ENCODE measurements around the gene MYOCD. TPM values are rescaled to one million over a fixed set of nuclear protein-coding genes. Genes with fewer than 3 reads are reported as not detected.

The MYOCD gene
- total RNA-seq, 1 donor from 2014 or later = under 0.01 TPM

DNA sequence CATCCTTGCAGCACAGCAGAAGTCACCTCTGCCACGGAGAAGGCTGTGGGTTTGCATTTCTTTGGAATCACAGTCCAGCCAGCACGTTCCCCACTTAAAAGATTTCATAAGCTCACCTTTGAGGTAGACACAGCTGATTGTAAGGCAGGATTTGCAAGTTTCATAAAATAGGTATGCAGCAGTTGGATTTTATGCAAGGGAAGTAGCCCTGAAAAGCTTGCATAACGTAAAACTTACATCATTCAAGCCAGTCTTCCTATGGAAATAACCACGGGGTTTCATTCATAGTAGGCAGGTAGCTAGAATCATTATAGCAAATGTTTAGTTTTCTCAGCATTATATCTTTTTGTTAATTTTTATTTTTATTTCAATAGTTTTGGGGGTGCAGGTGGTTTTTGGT is 73.8 kb downstream of the MYOCD start:
- H3K27me3 ChIP-seq (ENCODE audit: control insufficient read depth, insufficient read depth, low read length) = peaks cover 3% of the 10 kb centered on the region
- H3K36me3 ChIP-seq (ENCODE audit: control insufficient read depth, insufficient read depth, low read length) = no peaks in the 10 kb centered on the region
- TF ChIP-seq, protein P1, sequence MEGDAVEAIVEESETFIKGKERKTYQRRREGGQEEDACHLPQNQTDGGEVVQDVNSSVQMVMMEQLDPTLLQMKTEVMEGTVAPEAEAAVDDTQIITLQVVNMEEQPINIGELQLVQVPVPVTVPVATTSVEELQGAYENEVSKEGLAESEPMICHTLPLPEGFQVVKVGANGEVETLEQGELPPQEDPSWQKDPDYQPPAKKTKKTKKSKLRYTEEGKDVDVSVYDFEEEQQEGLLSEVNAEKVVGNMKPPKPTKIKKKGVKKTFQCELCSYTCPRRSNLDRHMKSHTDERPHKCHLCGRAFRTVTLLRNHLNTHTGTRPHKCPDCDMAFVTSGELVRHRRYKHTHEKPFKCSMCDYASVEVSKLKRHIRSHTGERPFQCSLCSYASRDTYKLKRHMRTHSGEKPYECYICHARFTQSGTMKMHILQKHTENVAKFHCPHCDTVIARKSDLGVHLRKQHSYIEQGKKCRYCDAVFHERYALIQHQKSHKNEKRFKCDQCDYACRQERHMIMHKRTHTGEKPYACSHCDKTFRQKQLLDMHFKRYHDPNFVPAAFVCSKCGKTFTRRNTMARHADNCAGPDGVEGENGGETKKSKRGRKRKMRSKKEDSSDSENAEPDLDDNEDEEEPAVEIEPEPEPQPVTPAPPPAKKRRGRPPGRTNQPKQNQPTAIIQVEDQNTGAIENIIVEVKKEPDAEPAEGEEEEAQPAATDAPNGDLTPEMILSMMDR (IDR thresholded peaks at IDR 0.05; ENCODE audit: insufficient read depth, low read length, severe bottlenecking) = no peak
- FAIRE-seq = no peak
- H3K4me3 ChIP-seq (ENCODE audit: low read depth, low read length) = no peak overlapping the region
- no peak for DNase-seq (ENCODE audit: low read depth)

DNA sequence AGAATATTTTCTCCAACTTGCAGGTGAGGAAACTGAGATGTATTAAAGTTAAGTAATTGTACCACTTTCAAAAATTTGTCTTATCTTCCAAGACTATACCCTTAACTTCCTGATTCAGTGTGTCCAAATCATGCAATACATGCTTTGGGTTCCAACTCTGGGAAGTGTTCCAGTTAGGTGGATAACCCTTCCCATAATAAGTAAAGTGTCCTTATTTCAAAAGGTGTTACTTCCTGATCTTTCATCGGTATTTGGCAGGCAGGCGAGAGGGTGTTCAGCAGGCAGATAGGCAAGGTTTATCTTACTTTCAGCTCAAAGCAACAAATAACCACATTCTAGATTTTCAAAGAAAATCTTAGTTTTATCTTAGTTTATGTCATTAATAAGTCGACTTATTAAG is 77.4 kb downstream of the MYOCD start:
- Histone ChIP-seq H3K4me3 (ENCODE audit: low read depth, low read length) (no peak overlapping the region), H3K36me3 (ENCODE audit: control insufficient read depth, insufficient read depth, low read length) (no peaks in the 10 kb centered on the region), H3K27me3 (ENCODE audit: control insufficient read depth, insufficient read depth, low read length) (peaks cover 3% of the 10 kb centered on the region)
- DNase-seq (ENCODE audit: low read depth) (no peak), FAIRE-seq (no peak)
- TF ChIP-seq, protein P1 (IDR thresholded peaks at IDR 0.05; ENCODE audit: insufficient read depth, low read length, severe bottlenecking) = no peak

DNA sequence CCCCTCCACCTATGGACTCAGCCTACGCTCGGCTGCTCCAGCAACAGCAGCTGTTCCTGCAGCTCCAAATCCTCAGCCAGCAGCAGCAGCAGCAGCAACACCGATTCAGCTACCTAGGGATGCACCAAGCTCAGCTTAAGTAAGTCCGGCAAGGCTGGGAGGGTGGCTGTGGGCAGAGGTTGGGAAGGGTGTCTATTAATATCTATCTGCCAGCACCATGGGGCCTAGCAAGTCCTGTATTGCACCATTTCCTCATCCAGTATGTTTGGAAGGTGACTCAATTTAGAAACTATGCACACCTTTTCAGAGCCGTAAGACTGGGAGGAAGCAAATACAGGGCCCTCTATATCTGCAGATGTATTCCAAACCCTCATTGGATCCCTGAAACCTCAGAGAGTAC is 78.6 kb downstream of the MYOCD start:
- FAIRE-seq (no peak), DNase-seq (ENCODE audit: low read depth) (peak; percentile 89)
- H3K36me3 ChIP-seq (ENCODE audit: control insufficient read depth, insufficient read depth, low read length) = no peaks in the 10 kb centered on the region
- TF ChIP-seq, protein P1 (IDR thresholded peaks at IDR 0.05; ENCODE audit: insufficient read depth, low read length, severe bottlenecking) = no peak
- H3K4me3 ChIP-seq (ENCODE audit: low read depth, low read length) = no peak overlapping the region
- peaks cover 1% of the 10 kb centered on the region for H3K27me3 ChIP-seq (ENCODE audit: control insufficient read depth, insufficient read depth, low read length)

DNA sequence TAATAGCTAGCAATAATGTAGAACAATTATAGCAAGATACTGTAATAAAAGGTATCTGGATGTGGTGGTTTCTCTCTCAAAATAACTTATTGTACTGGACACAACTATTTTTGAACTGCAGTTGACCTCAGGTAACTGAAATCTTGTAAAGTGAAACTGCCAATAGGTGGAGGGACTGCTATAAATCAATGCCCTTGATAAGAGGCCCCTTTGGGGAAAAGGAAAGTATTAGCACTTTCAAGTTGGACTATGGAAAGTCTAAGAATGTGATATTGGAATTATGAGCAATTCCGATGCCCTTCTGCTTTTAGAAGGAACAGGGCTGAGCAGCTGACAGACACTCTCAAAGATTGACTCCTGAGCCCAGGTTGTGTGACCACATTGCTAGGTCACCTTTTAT is 79.1 kb downstream of the MYOCD start:
- H3K4me3 ChIP-seq (ENCODE audit: low read depth, low read length) = no peak overlapping the region
- H3K27me3 ChIP-seq (ENCODE audit: control insufficient read depth, insufficient read depth, low read length) = no peaks in the 10 kb centered on the region
- DNase-seq (ENCODE audit: low read depth) (no peak), FAIRE-seq (no peak)
- TF ChIP-seq, protein P1 (IDR thresholded peaks at IDR 0.05; ENCODE audit: insufficient read depth, low read length, severe bottlenecking) = no peak
- no peaks in the 10 kb centered on the region for H3K36me3 ChIP-seq (ENCODE audit: control insufficient read depth, insufficient read depth, low read length)

DNA sequence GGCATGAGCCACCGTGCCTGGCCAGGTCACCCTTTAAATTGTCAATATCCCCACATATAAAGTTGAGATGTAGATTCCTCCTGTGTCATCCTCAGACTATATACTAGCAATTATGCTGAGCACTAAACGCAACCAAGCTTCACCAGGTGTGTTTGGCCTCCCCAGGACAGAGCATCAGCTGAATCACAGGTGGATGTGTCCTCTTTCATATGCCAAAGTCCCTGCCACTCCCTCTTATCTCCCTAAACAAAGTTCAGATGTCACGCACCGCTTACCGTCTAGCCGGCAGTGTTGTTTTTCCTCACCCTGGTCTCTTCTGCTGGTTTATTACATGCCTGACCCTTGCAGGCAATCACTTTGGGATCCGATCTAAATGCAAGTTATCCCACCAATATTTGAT is 79.8 kb downstream of the MYOCD start:
- no peak for DNase-seq (ENCODE audit: low read depth)
- H3K4me3 ChIP-seq (ENCODE audit: low read depth, low read length) = no peak overlapping the region
- H3K36me3 ChIP-seq (ENCODE audit: control insufficient read depth, insufficient read depth, low read length) = no peaks in the 10 kb centered on the region
- FAIRE-seq = no peak
- TF ChIP-seq, protein P1 (IDR thresholded peaks at IDR 0.05; ENCODE audit: insufficient read depth, low read length, severe bottlenecking) = no peak
- no peaks in the 10 kb centered on the region for H3K27me3 ChIP-seq (ENCODE audit: control insufficient read depth, insufficient read depth, low read length)

DNA sequence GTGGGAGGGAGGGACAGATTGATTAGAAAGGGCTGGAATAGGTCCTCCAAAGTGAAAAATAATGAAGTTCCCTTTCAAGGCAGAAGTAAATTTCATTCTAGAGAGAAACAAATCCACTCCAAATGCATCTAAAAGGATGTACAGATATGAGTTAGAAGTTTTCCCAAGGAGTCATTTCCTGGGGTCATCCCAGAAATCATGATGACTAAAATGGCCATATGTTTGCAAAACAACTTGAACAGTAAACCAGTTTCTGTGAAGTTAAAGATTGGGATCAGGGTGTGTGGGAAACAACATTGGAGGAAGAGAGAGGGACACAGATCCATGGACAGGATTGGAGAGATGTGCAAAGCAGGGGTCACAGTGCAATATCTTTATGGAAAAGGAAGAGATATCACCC is 91.1 kb downstream of the MYOCD start:
- Histone ChIP-seq H3K36me3 (ENCODE audit: control insufficient read depth, insufficient read depth, low read length) (no peaks in the 10 kb centered on the region), H3K4me3 (ENCODE audit: low read depth, low read length) (no peak overlapping the region), H3K27me3 (ENCODE audit: control insufficient read depth, insufficient read depth, low read length) (no peaks in the 10 kb centered on the region)
- FAIRE-seq (no peak), DNase-seq (ENCODE audit: low read depth) (peak; percentile 67)
- TF ChIP-seq, protein P1 (IDR thresholded peaks at IDR 0.05; ENCODE audit: insufficient read depth, low read length, severe bottlenecking) = no peak
